Osteocyte (in vitro differentiated cells): ENCODE results near the gene CNTNAP2. TPM values are rescaled to one million over a fixed set of nuclear protein-coding genes. Genes with fewer than 3 reads are reported as not detected.
"Not testable (repeated sequence)": the region's sequence is repeated elsewhere in the genome, so short reads cannot be mapped to it uniquely, and the experiment has no call there.

Experiments
- DNase-seq: peaks from one replicate; pipeline ENCODE4 v3.0.0; 2021; ENCODE audit warnings: mixed read lengths; ENCODE audit not compliant: unreplicated experiment; ENCODE audit errors: extremely low spot score
- H3K27ac Mint-ChIP-seq: one replicate; pipeline ENCODE4 v1.8.0; 2021; ENCODE audit warnings: mild to moderate bottlenecking, mixed read lengths; ENCODE audit not compliant: unreplicated experiment
- H3K27me3 Mint-ChIP-seq: one replicate; pipeline ENCODE4 v1.8.0; 2021; ENCODE audit warnings: mixed read lengths; ENCODE audit not compliant: unreplicated experiment
- H3K36me3 Mint-ChIP-seq: one replicate; pipeline ENCODE4 v1.8.0; 2021; ENCODE audit warnings: mixed read lengths; ENCODE audit not compliant: unreplicated experiment
- H3K4me1 Mint-ChIP-seq: one replicate; pipeline ENCODE4 v1.8.0; 2021; ENCODE audit warnings: mixed read lengths; ENCODE audit not compliant: unreplicated experiment
- H3K4me3 Mint-ChIP-seq: one replicate; pipeline ENCODE4 v1.8.0; 2021; ENCODE audit warnings: mild to moderate bottlenecking, moderate library complexity, mixed read lengths; ENCODE audit not compliant: unreplicated experiment
- H3K9me3 Mint-ChIP-seq: one replicate; pipeline ENCODE4 v1.8.0; 2021; ENCODE audit warnings: mixed read lengths; ENCODE audit not compliant: unreplicated experiment
- CTCF ChIP-seq: fragments of 200-600 bp; sonication (generic); IDR thresholded peaks from 2 replicates; pipeline ENCODE4 v1.5.0; 2021; ENCODE audit warnings: antibody characterized with exemption, mild to moderate bottlenecking, moderate library complexity
- total RNA-seq: library from RNA; stranded (reverse); gene quantifications from 2 replicates; pipeline ENCODE4 v1.2.1, GENCODE V29; 2021

Gene CNTNAP2
- total RNA-seq, 1 donor from 2014 or later = 1.4 TPM

DNA sequence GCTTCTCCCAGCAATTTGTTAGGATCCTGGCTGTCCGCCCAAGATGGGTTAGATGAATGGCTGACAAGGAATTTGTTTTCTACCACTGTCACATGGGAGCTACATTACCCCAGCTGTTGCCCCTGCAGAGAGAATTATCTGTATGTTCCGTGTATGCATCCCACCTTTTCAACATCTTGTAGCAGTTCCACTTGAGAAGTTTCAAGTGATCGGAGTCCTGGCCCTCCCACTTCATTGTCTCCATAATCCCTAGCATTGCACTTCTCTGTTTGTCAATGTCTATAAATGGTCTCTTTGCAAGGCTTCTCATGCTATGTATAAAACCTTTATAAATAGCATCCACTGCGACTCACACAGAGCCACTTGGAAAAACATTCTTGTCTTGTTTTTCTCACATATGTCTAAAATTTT, 972.5 kb downstream of the CNTNAP2 start:
- Mint-ChIP-seq H3K27ac (peak overlapping the region; percentile 46), H3K9me3 (no peaks in the 10 kb centered on the region), H3K4me3 (no peak overlapping the region), H3K4me1 (peaks cover 11% of the 10 kb centered on the region), H3K36me3 (no peaks in the 10 kb centered on the region), H3K27me3 (no peaks in the 10 kb centered on the region)
- no peak for DNase-seq
- TF ChIP-seq CTCF = no peak

DNA sequence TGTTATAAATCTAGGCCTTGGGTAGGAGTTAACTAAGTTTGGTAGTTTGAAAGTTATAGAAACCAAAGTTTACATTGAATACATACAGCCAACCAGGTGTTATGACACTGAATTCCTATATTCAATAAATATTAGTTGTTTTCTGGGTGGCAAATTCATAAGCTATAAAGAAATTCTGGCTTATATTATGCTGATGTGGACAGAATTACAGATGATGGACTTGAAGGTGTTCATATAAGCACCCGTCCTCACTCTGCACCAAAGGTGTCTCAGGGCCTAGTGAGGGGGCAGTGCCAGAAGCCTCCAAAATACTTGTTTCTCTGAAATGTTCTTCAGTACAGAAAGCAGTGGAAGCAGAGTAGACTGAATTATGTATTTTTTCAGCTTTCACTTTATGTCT, 973.0 kb downstream of the CNTNAP2 start:
- Mint-ChIP-seq H3K27me3 (no peaks in the 10 kb centered on the region), H3K36me3 (no peaks in the 10 kb centered on the region), H3K4me3 (no peak overlapping the region), H3K9me3 (no peaks in the 10 kb centered on the region), H3K27ac (no peak overlapping the region), H3K4me1 (peaks cover 11% of the 10 kb centered on the region)
- no peak for DNase-seq
- no peak for TF ChIP-seq CTCF

- peaks cover 7% of the 10 kb centered on the region for H3K9me3 Mint-ChIP-seq
- no peaks in the 10 kb centered on the region for H3K36me3 Mint-ChIP-seq
- H3K4me3 Mint-ChIP-seq = no peak overlapping the region
- no peak for TF ChIP-seq CTCF
- no peaks in the 10 kb centered on the region for H3K4me1 Mint-ChIP-seq
- no peak overlapping the region for H3K27ac Mint-ChIP-seq
- no peak for DNase-seq
- no peaks in the 10 kb centered on the region for H3K27me3 Mint-ChIP-seq
These were observed 980.0 kb downstream of the CNTNAP2 start for GRCh38 chr7:147096629-147097028.

- no peak for TF ChIP-seq CTCF
- Mint-ChIP-seq H3K27ac (no peak overlapping the region), H3K9me3 (peaks cover 9% of the 10 kb centered on the region), H3K36me3 (no peaks in the 10 kb centered on the region), H3K4me3 (no peak overlapping the region), H3K4me1 (no peaks in the 10 kb centered on the region), H3K27me3 (no peaks in the 10 kb centered on the region)
- DNase-seq = no peak
These were observed 986.6 kb downstream of the CNTNAP2 start for GRCh38 chr7:147103224-147103623.

- no peak for DNase-seq
- Mint-ChIP-seq H3K9me3 (peaks cover 1% of the 10 kb centered on the region), H3K4me1 (no peaks in the 10 kb centered on the region), H3K4me3 (no peak overlapping the region), H3K36me3 (no peaks in the 10 kb centered on the region), H3K27ac (no peak overlapping the region), H3K27me3 (no peaks in the 10 kb centered on the region)
- TF ChIP-seq CTCF = no peak
These were observed 990.1 kb downstream of the CNTNAP2 start for GRCh38 chr7:147106746-147107145.

GRCh38 chr7:147114525-147114924, 997.9 kb downstream of the CNTNAP2 start:
- not testable (repeated sequence) for H3K27ac Mint-ChIP-seq

More at GRCh38 chr7:147114525-147114924, 997.9 kb downstream of the CNTNAP2 start:
- not testable (repeated sequence) for H3K4me1 Mint-ChIP-seq, H3K27me3 Mint-ChIP-seq, DNase-seq, H3K4me3 Mint-ChIP-seq, H3K36me3 Mint-ChIP-seq
- peaks cover 42% of the 10 kb centered on the region for H3K9me3 Mint-ChIP-seq
